ENCODE measurements around the gene ABTB2.
A peak's percentile ranks its signal among the peaks of the same experiment; 100 is the strongest.

- TF ChIP-seq CTCF (conservative IDR thresholded peaks at IDR 0.05; ENCODE audit: low read depth, low read length) (peak; percentile 30; the same call in 1 of the 2 replicates), EZH2 (IDR thresholded peaks at IDR 0.05; ENCODE audit: borderline replicate concordance, low read depth, low read length, poor library complexity, severe bottlenecking) (no peak)
These were observed 252.5 kb downstream of the ABTB2 start, which contains the start of gene NAT10 for GRCh38 chr11:34105079-34105956.

All from A673 (cell line).